A549 (cell line): ENCODE data around the gene TXNRD1.

Experiments used
- CEBPB ChIP-seq, 2 experiments: fragments of >200 bp in 1 of 2; sonication (Bioruptor Twin) in 1 of 2; formaldehyde crosslinking in 1 of 2; IDR thresholded peaks; 2 replicates each; pipeline ENCODE4 v1.6.1; 2012 to 2016
- CHD4 ChIP-seq: fragments of 200-600 bp; sonication (generic); IDR thresholded peaks from 2 replicates; pipeline ENCODE4 v1.6.1; 2016; ENCODE audit warnings: antibody characterized with exemption, mild to moderate bottlenecking, borderline replicate concordance
- MYC ChIP-seq: IDR thresholded peaks from 2 replicates; pipeline ENCODE4 v1.6.1; 2012; ENCODE audit warnings: mild to moderate bottlenecking, inconsistent platforms, low read length, improper control_type of control experiment, borderline replicate concordance
- NR3C1 ChIP-seq: fragments of >200 bp; sonication (Bioruptor Twin); formaldehyde crosslinking; IDR thresholded peaks from 3 replicates; pipeline ENCODE4 v1.6.1; 2017
- POLR2A ChIP-seq: IDR thresholded peaks from 2 replicates; pipeline ENCODE4 v1.6.1; 2012; ENCODE audit warnings: mild to moderate bottlenecking, low read length
- RAD21 ChIP-seq, 2 experiments: fragments of >200 bp in 1 of 2; sonication (Bioruptor Twin) in 1 of 2; formaldehyde crosslinking in 1 of 2; IDR thresholded peaks in 1 of 2; conservative IDR thresholded peaks in 1 of 2; 2 replicates in 1 of 2; 3 replicates in 1 of 2; pipeline ENCODE4 v1.6.1; 2012 to 2018; ENCODE audit warnings: inconsistent platforms in 1 of 2
- REST ChIP-seq: fragments of 200-600 bp; sonication (generic); IDR thresholded peaks from 2 replicates; pipeline ENCODE4 v1.6.1; 2016; ENCODE audit warnings: antibody characterized with exemption, mild to moderate bottlenecking, moderate library complexity
- RFX5 ChIP-seq: fragments of 450-650 bp; IDR thresholded peaks from 2 replicates; pipeline ENCODE4 v1.7.1; 2014; ENCODE audit warnings: antibody characterized with exemption, mild to moderate bottlenecking, moderate library complexity
- SREBF2 ChIP-seq: fragments of 450-650 bp; IDR thresholded peaks from 2 replicates; pipeline ENCODE4 v1.6.1; 2014; ENCODE audit warnings: mild to moderate bottlenecking, moderate library complexity
- TFCP2L1 ChIP-seq: fragments of 250-450 bp; sonication (Bioruptor Pico); IDR thresholded peaks from 2 replicates; pipeline ENCODE4 v1.5.0; 2021; ENCODE audit warnings: mild to moderate bottlenecking
- USF2 ChIP-seq: fragments of 450-650 bp; IDR thresholded peaks from 2 replicates; pipeline ENCODE4 v1.6.1; 2014; ENCODE audit warnings: antibody characterized with exemption
- TF ChIP-seq, protein P1 (sequence below): fragments of >200 bp; sonication (Bioruptor Twin); formaldehyde crosslinking; IDR thresholded peaks from 3 replicates; pipeline ENCODE4 v1.5.1; 2016

DNA sequence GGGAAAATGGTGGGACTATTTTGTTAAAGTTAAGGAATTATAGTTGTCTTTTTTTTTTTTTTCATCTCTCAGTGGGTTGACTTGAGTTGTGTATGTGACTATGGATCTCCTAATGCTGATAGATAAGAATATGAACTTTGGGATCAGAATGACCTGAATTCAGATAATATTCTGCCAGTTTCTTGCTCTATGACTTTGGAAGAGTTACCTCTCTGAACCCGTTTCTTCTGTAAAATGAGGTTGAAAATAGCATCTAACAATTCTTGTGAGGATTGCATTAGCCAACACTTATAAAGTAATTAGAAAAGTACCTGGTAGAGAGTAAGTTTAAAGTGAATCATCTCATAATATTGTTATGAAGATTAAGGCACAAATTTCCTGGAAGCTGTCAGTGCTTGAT lies 106.4 kb downstream of the TXNRD1 start:
- TF ChIP-seq CHD4 = no peak
- TF ChIP-seq, protein P1, sequence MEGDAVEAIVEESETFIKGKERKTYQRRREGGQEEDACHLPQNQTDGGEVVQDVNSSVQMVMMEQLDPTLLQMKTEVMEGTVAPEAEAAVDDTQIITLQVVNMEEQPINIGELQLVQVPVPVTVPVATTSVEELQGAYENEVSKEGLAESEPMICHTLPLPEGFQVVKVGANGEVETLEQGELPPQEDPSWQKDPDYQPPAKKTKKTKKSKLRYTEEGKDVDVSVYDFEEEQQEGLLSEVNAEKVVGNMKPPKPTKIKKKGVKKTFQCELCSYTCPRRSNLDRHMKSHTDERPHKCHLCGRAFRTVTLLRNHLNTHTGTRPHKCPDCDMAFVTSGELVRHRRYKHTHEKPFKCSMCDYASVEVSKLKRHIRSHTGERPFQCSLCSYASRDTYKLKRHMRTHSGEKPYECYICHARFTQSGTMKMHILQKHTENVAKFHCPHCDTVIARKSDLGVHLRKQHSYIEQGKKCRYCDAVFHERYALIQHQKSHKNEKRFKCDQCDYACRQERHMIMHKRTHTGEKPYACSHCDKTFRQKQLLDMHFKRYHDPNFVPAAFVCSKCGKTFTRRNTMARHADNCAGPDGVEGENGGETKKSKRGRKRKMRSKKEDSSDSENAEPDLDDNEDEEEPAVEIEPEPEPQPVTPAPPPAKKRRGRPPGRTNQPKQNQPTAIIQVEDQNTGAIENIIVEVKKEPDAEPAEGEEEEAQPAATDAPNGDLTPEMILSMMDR = no peak
- no peak for TF ChIP-seq SREBF2
- no peak for TF ChIP-seq MYC
- no peak for TF ChIP-seq USF2
- TF ChIP-seq CEBPB (IDR thresholded peaks at IDR 0.05) = no peak
- TF ChIP-seq NR3C1 = no peak
- TF ChIP-seq POLR2A = no peak
- no peak for TF ChIP-seq RAD21 (conservative IDR thresholded peaks at IDR 0.05 in 1 of 2, IDR thresholded peaks at IDR 0.05 in 1 of 2)
- TF ChIP-seq REST = no peak
- no peak for TF ChIP-seq TFCP2L1 (CRISPR knock-in tag)
- TF ChIP-seq RFX5 = no peak
